ENCODE data around the gene MRGPRG.

MRGPRG gene

GRCh38 chr11:3225826-3226750, 7.5 kb upstream of the MRGPRG start:
- no peak for DNase-seq

DNA sequence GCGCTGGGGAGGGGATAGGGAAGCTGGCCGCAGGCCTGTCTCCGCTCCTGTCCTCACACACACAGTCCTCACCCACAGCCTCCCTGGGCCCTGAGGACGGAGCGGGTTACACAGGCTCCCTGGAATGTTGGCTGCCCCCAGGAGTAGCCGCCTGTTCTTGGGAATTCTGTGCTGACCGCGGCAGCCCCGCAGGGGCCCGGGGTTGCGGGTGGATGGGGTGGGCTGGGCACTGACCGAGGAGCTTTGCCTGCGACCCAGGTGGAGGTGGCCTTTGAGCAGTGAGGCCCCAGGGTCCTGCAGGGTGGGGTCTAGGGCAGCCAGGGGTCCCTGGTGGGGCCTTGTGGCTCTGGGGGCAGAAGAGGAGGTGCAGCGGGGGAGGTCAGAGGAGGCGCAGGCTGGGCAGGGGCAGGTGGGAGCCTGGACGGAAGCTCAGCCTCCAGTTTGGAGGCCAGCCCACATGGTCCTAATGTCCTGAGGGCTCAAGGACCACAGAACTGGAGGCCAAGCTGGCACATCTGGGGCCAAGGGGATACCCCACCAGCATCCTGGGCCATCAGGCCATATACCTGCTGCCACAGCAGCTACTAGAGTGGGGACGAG, 6.6 kb upstream of the MRGPRG start:
- no peak for DNase-seq

GRCh38 chr11:3224401-3225057, 5.9 kb upstream of the MRGPRG start:
- no peak for DNase-seq

GRCh38 chr11:3223932-3224381, 5.3 kb upstream of the MRGPRG start:
- DNase-seq: no peak

DNA sequence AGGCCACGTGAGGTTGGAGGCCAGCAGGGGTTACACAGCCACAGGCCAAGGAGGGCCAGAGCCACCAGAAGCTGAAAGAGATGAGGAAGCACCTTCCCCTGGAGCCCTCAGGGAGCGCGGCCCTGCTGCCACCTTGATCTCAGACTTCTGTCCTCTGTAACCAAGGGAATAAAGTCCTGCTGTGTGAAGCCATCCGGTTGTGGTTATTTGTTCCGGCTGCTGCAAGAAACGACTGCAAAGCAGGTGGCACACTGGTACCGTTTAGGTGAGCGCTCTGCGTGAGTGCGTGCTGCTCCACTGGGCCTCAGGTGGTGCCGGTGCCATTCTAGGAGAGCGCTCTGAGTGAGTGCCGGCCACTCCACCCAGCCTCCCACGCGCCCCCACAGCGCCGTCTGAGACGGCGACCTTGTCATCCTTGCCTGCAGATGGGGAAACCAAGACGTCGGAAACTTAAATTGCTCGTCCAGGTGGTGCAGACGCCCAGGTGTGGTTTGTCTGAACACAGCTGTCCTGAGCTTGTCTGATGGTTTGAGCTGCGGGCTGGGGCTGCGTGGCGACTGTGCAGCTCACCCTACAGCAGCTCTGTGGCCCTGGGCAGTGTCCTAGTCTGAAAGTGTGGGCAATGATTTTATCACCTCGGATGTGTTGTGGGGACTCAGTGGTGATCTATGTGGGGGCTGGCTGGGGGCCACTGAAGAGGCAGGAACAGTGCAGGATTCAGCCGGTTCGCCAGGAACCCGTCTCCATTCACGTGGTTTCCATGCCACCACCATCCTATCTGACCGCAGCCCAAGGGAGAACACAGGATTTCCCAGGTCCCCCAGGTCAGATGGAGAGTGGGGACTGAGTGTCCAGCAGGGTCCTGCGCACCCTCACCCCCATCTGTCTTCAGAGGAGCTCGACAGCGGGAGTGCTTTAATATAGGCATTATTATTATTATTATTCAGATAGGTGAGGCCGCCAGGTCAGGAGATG, 4.6 kb upstream of the MRGPRG start:
- no peak for DNase-seq

GRCh38 chr11:3222003-3222855, 3.6 kb upstream of the MRGPRG start:
- no peak for DNase-seq

GRCh38 chr11:3221408-3222002, 2.9 kb upstream of the MRGPRG start:
- DNase-seq: no peak

- no peak for DNase-seq
Observed at GRCh38 chr11:3220521-3221407, 2.2 kb upstream of the MRGPRG start.

- no peak for DNase-seq
Observed at GRCh38 chr11:3220101-3220500, 1.5 kb upstream of the MRGPRG start.

- no peak for DNase-seq
Observed at GRCh38 chr11:3219281-3219892, 774 bp upstream of the MRGPRG start.

- DNase-seq: no peak
Observed at GRCh38 chr11:3217818-3218482, 663 bp downstream of the MRGPRG start.

DNA sequence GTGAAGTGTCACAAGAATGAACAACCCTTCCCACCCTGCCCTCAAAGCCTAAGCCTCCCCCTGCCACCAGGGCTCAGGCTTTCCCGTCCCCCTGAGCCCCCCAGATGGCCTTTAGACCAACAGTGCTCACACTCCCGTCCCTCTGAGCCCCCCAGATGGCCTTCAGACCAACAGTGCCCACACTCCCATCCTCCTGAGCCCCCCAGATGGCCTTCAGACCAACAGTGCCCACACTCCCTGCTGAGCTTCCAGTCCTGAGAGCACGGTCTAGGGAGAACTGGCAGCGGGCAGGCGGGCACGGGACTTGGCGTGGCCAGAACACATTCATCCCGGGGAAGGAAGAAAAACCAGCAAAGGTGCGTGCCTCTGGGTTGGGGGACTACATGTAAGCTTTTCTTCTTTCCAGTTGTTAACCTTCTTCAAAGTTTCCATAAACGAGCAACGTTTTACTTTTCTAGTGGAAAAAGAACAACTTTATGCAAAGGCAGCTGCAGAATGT, 2.5 kb downstream of the MRGPRG start:
- DNase-seq: no peak

- no peak for DNase-seq
Observed at GRCh38 chr11:3215346-3216026, 3.1 kb downstream of the MRGPRG start.

DNA sequence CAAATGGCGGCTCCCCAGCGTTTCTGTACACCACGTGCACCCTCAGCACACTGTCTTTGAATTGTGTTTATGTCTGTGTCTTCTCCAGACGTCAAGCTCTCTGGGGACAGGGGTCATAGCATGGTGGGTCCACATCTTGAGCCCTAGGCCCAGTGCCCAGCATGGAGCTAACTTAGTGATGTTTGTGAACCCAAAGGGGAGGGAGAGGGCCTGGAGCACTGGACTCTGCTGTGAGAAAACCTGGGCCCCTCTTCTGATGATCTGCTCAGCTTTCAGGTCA, 4.3 kb downstream of the MRGPRG start:
- no peak for DNase-seq

DNA sequence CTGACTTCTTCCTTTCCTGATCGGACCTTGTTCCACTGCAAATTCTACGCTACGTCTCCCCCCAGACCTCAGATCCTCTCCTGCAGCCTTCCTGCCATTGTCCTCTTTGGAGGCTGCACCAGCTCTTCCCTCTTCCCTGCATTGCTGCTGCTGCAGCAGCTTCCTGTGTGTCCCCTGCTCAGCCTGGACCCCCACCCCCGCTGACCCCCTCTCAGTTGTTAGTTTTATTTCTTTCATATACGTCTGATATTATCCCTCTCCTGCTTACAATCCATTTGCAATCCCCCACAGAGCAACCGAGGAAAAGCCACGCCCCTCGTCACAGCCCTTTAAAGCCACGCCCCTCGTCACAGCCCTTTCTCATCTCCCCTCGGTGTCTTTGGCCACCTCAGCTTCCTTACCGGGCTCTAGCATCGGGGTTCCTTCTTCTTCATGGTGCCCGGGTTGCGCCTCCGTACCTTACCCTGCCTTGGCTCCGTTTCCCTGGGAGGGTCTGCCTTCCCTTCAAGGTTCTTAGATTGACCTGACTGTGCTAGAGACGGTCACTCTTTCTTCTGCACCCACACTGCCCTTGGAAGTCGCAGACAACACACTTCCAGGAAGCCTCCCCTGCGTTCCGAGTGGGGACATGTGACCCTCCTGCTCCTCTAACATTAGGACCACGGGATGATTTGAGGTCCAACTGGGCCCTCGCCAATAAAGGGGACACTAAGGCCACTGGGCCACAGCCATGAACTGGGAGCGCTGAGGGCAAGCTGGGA, 4.8 kb downstream of the MRGPRG start:
- no peak for DNase-seq

DNA sequence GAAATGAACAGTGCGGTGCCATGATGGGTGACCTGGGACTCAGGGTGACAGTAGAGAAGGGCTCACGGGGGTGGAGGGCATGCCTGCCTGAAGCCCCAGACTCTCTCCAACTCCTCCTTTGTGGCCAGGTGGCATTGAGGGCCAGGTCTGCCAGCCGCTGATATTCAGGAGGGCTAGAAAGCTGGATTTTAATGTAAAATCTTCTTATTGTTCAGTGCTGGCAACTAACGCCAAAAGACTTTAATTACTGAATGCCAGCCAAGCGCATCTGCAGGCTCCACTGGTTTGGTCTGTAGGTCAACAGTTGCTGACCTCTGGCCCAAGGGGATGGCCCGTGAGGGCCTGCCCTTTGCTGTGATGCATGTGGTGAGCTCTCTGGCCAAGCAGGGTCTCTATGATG, 10.3 kb downstream of the MRGPRG start:
- DNase-seq: no peak

- no peak for DNase-seq
Observed at GRCh38 chr11:3207526-3208189, 11.0 kb downstream of the MRGPRG start.
